Measurements from ENCODE around the gene TUBA4A.
"Not testable (repeated sequence)": the region's sequence is repeated elsewhere in the genome, so short reads cannot be mapped to it uniquely, and the experiment has no call there.

The TUBA4A gene

DNA sequence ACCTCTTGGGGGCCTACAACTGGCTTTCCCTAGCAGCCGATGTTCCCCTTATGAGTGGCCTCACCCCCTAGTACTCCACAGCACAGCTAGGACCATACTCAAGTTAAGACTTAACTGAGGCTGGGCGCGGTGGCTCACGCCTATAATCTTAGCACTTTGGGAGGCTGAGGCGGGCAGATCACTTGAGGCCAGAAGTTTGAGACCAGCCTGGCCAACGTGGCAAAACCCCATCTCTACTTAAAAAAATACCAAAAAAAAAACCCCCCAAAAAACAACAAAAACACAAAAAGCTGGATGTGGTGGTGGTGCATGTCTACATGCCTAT is 33.4 kb upstream of the TUBA4A start:
- FAIRE-seq = not testable (repeated sequence)

DNA sequence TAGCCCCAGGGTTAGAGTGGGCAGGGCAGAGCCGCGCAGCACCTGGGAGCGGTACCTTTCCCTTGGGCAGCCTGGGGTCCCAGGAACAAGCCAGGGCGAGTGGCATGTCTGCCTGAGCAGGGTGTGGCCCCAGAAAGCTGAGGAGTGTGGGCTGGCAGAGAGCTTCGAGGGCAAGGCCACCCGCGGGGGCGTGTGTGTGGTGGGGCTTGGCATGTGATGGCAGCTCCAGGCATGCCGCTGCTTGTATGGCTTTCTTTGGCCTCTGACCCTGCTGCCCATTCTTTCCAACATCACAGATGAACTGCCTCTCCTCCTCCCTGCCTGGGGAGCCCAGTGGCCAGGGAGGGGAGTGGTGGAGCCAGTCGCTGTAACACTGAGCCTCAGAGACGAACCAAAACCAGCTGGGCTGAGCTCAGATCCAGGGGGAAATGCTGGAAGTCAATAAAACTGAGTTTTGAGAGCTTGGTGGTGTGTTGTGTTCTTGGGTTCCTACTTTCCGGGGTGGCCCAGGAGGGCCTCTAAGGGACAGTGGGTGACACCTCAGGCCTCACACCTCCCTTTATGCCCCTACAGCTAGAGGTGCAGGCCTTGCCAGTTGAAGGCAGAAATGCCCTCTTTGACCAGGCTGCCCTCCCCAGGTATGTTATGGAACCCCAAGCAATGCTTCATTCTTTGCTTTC is 32.9 kb upstream of the TUBA4A start:
- no peak for FAIRE-seq
- no peak for DNase-seq (ENCODE audit: low spot score)

More for the DNA sequence above, 33.4 kb upstream of the TUBA4A start:
- DNase-seq (ENCODE audit: low spot score) = not testable (repeated sequence)

DNA sequence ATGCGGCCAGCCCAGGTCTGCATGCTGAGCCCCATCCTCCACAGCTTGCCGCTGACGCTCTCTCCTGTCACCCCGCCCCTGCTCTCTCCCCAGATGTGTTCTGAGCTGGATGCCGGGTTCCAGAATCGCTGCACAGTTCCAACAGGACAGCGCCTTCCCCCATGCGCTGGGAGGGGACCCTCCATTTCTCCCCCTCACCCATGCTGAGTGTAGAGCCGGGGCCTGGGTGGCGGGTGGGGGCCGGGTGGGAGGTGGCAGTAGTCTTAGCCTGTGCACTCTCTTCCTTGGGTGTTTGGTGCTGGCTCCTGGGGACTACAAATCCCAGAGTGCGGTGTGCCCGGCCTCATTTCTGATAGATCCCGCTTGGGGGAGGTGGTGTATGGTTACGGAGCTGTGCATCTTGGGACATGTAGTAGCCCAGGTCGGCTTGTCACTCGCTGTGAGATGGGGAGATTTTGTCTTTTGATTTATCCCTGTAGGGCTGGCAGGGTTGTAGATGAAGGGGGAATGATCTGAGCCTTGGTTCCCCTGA is 32.2 kb upstream of the TUBA4A start:
- FAIRE-seq = peak; percentile 73
- peak; percentile 55 for DNase-seq (ENCODE audit: low spot score)

DNA sequence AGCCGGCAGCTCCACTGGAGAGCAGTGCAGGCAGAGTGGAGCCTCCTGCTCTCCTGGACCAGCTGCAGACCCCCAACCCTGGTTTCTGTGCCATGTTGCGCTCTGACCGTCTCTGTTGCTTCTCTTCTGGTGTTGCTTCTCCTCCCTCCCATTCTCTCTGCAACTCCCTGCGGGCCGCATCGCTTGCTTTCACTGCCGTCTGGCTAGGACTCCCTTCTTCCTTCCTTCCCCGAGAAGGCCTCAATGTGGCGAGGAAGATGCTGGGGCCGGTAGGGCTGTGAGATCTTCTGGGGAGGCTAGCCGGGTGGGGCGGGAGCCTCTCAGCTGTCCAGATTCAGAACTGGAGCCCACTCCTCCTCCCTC is 31.6 kb upstream of the TUBA4A start:
- DNase-seq (ENCODE audit: low spot score) (no peak), FAIRE-seq (no peak)

DNA sequence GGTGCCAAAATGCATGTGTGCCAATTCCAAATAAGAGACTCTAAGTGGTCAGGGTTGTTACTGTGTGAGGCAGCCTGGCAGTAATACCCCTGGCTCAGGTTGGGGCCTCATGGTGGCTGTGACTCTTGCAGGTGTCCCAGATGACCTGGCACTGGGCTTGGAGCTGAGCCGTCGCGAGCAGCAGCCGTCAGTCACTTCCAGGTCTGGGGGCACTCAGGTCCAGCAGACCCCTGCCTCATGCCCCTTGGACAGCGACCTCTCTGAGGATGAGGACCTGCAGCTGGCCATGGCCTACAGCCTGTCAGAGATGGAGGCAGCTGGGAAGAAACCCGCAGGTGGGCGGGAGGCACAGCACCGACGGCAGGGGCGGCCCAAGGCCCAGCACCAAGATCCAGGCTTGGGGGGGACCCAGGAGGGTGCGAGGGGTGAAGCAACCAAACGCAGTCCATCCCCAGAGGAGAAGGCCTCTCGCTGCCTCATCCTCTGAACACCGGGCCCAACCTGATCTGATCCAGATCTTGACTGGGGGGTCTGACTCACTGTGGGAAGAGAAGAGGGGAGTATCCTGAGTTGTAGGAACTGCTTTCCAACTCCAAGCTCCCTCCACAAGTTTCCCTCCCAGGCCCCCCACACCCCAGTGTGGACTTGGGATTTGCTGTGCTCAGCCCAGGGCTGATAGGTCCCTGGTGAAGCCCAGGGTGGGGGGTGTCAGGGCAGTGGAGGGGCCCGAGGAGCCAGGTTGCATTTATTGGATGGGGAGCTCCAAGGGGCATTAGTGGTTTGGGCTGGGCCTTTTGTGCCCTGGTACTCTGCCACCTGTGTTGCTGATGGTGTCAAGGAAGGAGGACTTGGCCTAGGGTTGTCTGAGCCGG is 31.0 kb upstream of the TUBA4A start:
- FAIRE-seq (no peak), DNase-seq (ENCODE audit: low spot score) (no peak)

DNA sequence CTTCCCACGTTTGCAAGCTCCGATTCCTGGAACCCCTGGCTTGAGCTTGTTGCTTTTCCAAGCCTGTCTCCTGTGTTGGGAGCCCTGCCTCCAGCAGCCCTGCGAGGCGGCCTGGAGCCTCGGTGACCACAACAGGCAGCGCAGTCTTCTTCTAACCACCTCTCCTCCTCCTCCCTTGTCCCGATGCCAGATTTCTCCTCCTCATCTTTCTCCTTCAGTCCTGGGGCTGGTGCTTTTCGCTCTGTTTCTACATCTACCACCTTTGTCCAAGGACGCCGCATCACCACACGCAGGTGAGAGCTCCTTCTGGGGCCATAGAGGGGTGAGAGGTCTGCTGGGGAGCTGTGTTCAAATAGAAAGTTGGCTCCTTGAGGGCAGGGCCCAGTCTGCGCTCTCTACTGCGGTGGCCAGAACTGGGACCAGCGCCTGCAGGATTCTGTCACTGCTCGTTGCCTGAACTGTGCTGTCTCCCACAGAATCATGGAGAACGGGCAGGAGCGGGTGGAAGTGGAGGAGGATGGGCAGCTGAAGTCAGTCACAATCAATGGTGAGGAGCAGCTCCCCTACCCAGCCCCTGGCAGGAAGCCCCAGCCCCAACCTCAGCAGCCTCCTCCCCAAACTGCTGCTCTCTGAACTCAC is 29.3 kb upstream of the TUBA4A start:
- FAIRE-seq (no peak), DNase-seq (ENCODE audit: low spot score) (no peak)

DNA sequence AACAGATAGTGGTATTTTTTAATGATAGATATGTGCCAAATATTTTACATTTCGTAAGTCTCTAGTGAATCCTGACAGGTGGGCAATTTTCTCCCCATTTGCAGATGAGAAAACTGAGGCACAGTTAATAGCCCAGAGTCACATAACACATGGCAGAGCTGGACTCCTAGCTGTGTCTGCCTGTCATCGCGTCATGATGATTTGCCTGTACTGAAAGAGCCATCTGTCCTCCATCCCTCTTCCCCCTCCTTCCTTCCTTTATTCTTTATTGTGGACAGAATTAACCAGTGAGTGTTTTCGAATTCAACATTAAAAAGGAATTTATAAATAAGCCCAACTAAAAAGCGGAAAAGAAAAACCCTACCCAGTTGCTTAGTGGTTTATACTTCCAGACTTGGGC is 28.7 kb upstream of the TUBA4A start:
- DNase-seq (ENCODE audit: low spot score) (no peak), FAIRE-seq (no peak)

DNA sequence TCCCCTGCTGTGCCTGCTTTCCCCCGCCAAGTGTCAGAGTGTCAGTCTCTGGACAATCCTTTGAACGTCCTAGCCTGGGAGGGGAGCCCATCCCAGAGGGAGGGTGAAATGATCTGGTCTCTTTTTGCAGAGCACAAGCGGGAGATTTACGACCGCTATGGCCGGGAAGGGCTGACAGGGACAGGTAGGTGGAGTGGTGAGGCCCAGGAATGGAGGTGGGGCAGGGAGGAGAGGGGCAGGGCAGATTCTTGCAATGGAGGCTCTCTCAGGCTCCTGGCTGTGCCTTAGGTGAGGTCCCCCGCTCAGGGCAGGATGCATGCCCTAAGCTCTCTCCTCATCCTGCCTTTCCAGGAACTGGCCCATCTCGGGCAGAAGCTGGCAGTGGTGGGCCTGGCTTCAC is 27.9 kb upstream of the TUBA4A start:
- no peak for DNase-seq (ENCODE audit: low spot score)
- FAIRE-seq = no peak

DNA sequence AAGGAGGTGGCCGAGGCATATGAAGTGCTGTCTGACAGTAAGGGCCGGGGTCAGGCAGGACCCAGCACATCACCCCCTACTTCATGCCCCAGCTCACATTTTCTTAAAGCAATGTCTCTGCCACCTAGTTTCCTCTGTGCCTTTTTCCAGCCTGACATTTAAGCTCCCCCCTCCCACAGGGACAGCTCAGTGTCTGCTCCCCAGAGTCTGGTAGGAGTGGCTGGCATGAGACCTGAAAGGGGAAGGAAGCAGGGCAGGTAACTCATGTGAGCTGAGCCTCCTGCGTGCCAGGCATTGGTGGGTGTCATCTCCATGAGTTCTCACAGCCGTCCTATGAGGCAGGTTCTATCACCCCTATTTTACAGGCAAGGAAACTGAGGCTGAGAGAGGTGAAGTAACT is 26.9 kb upstream of the TUBA4A start:
- FAIRE-seq (no peak), DNase-seq (ENCODE audit: low spot score) (no peak)

DNA sequence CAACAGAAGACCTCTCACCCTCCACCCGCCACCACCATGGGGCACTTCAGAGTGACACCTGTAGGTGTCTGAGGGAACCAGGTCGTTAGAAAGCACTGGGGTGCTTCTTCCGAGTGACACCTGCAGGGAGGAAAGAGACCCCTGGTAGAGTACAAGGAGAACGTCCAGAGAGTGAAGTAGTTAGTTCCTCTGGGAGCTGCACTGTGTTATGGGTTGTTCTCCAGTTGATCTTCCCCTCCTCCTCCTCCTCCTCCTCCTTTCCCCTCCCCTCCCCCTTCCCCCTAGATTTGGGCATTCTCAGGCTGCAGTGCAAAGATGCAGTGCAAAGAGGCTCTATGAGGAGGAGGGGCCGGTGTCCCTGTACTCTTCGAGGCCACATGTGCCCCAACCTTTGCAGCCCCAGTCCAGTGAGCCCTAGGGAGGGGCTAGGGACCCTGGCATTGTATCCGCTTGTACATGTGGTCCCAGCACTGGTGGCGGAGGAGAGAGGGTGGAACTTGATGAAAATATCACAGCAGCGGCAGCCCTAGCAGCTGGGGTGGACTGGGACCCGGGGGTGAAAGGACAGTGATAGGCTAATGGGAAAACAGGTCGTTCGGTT is 26.3 kb upstream of the TUBA4A start:
- DNase-seq (ENCODE audit: low spot score) (no peak), FAIRE-seq (no peak)

DNA sequence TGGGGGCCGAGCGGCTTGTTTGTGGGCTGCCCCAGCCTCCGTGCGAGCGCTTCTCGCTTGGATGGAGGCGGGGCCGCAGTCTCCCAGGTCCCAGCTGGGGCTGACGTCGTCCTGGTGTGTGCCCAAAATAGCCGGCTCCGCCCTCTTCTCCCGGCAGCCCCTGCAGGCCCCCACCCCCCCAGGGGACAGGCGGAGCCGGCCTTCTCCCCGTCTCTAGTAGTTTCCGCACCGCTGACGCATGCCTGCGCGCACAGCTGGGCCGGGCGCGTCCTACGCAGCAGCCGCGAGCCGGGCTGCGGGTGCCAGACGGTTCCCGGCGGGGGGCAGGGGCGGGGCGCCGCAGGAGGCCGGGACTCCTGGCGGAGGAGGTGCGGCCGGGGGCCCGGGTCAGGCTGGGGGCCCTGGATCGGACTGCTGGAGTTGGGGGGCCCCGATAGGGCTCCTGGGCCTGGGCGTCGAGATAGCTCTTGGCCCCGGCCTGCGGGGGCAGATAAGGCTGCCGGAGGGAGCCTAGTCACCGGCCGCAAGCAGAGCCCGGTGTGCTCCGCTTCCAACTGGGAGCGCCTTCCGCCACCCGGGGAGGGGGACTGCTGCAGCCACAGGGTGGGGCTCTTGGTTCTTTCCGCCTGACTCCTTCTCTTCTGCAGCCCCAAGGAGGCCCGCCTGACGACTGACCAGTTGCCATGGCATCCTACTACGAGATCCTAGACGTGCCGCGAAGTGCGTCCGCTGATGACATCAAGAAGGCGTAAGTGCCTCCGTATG is 25.6 kb upstream of the TUBA4A start, which contains the start of gene DNAJB2:
DNAJB2 (plus strand) TSS at position 216 of the 765 bp plus-strand sequence; CDS start at position 684, 468 bp downstream.
- FAIRE-seq = peak; percentile 88
- DNase-seq (ENCODE audit: low spot score) = peak; percentile 99

DNA sequence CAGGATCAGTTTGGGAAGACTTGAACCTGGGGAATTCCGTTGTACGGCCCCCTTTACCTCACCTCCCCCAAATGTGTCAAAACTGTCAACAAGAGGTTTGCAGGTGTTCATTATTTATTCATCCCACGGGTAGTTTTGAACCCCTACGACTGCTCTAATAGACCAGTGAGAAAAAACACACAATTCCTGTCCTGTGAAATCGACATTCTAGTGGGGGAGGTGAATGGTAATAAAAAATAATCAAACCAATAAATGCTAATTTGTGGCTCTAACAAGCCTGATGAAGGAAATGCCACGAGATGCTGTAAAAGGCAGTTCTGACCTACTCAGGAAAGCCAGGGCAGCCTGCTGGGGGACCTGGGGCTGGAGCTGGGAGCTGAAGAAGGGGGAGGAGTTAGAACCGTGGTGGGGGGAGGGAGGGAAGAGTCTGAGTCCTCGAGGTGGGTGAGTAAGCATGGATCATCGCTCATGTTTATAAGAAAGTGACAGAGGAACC is 25.0 kb upstream of the TUBA4A start:
- no peak for DNase-seq (ENCODE audit: low spot score)
- no peak for FAIRE-seq

DNA sequence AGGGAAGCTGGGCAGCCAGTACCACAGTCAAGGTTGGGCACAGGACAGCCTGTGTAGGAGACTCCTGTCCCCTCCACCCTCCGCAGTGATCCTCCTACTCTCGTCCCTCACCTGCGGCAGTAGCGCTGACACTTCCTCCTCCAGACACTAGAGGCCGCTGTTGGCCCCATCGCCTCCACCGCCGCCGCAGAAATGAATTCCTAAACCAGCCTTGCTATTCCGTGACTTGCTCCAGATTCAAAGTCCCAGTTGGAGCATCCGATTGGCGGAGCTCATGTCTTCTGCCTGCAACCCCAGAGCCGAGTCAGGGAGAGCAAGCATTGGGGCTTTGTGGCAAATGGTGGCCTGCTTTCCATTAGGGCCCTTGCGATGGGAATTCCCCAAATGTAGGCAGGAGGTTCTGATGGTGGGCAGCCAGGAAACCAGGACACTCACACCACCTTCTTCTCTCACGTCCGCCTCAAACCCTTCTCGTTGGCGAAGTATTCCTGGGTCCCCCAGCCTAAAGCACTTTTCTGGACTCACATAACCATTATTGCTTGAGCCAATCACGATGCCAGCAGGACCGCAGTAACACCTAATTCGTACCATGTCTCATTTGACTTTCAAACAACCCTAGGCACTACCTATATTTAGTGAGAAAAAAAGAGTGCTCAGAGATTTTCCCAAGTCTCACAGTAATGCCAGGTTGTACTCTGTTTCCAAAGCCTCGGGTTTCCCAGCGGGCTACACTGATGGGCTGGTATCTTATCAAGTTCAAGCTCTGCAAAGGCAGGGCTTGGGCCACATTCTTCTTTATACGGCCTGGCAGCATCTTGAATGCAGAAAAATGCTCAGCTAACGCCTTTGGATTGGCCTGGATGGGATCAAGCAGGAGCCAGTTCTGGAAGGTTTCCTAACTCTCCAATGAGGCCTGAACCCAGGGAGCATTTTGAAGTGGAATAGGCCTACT is 24.3 kb upstream of the TUBA4A start:
- DNase-seq (ENCODE audit: low spot score) (peak; percentile 77), FAIRE-seq (peak; percentile 48)

DNA sequence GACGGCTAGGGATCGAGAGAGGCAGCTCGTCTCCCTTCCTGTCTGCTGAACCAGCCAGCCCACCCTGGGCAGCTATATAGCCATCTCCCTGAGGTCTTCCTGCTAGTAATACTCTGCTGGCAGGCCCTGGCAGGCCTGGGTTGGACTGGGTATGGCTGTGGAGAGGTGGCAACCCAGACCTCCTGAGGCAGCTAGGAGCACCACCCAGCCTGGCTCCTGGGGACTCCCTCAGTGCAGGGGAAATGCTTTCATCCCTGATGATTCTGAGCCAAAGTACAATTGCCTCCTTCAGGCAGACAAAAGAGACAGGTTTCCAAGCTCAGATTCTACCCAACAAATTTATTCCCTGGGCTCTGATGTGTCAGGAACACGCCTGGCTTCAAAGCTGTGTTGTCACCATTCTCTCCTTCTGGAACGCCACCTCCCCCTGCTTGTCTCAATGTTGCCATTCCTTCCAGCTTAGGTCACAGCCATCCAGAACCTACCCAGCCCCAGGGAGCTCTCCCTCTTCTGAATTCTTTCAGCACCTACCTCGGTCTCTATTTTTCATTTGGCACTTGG is 20.7 kb upstream of the TUBA4A start:
- DNase-seq (ENCODE audit: low spot score) (peak; percentile 88), FAIRE-seq (no peak)

DNA sequence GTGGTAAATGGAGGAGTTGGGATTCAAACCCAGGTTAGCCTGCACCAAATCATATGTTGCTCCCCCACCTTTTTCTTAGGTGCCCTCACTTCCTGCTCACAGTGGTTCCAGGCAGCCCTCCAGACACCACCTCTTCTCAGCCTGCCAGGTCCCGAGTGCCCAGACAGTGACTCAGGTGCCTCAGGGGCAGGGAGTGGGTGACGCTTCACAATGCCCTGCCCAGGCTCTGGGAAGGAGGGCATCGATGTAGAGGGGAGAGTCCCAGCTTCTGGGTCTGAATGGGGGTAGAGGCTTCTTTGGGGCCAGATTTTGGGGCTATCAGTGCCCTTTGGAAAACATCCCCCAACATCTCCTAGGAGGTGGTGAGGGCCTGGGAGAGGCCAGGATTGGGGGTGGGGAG is 20.2 kb upstream of the TUBA4A start:
- DNase-seq (ENCODE audit: low spot score) = peak; percentile 89
- no peak for FAIRE-seq

DNA sequence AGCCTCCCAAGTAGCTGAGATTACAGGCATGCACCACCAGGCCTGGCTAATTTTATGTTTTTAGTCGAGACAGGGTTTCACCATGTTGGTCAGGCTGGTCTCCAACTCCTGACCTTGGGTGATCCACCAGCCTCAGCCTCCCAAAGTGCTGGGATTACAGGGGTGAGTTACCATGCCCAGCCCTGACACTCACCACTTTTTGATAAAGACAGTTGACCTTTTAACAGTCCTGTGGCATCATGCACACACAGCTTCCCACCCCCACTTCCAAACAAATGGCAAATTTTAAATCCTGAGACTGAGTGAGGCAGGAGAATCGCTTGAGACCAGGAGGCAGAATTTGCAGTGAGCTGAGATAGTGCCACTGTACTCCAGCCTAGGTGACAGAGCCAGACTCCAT is 19.3 kb upstream of the TUBA4A start:
- DNase-seq (ENCODE audit: low spot score) (no peak), FAIRE-seq (no peak)

DNA sequence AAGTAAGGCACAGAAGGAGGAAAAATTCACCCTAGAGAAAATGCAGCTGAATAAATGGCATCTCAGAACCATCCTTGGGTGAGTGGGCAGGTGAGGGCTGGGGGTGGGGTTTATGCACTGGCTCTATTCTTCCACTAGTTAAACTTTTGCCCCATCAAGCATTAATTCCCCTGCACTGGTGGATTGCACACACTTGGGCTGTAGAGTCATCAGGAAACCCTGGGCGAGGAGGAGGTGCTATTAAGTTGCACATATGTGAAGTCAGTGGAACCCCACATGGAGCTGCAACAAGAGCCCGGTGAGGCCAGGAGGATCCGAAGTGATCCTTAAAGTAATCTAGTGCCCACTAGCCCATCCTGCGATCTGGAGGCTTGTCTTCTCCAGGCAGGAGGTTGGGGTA is 18.6 kb upstream of the TUBA4A start:
- DNase-seq (ENCODE audit: low spot score) (no peak), FAIRE-seq (no peak)

DNA sequence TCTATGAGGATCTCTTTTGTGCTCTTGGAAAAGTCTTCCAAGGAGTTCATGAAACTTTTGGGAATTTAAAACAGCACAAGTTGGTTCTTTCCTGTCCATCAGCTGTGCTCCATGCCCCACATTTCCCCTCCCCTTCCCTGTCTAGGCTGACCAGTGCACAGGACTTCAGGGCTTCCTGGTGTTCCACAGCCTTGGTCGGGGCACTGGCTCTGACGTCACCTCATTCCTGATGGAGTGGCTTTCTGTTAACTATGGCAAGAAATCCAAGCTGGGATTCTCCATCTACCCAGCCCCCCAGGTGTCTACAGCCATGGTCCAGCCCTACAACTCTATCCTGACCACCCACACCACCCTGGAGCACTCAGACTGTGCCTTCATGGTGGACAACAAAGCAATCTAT is 17.3 kb upstream of the TUBA4A start:
- FAIRE-seq (no peak), DNase-seq (ENCODE audit: low spot score) (no peak)

DNA sequence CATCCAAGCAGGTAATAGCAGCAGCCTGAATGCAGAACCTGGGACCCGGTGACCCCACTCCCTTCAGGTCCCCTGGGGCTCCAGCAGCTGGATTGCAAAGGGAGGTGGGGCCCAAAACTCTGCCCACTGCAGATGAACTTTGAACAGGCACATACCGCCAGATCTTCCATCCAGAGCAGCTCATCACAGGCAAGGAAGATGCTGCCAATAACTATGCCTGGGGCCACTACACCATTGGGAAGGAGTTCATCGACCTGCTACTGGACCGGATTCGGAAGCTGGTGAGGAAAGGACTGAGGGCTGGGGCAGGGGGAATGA is 16.3 kb upstream of the TUBA4A start:
- DNase-seq (ENCODE audit: low spot score) = no peak
- FAIRE-seq = no peak

All from urothelium cell line (cell line).